BLaER1 (cell line): ENCODE data around the gene ACYP2.
"Not testable (repeated sequence)": the region's sequence is repeated elsewhere in the genome, so short reads cannot be mapped to it uniquely, and the experiment has no call there.

ENCODE experiments used
- H3K27ac ChIP-seq: shearing (Covaris generic); formaldehyde crosslinking; 2 replicates; pipeline ENCODE4 v1.8.1; 2022
- H3K27me3 ChIP-seq: shearing (Covaris generic); formaldehyde crosslinking; 2 replicates; pipeline ENCODE4 v1.8.1; 2022
- H3K36me3 ChIP-seq: shearing (Covaris generic); formaldehyde crosslinking; 2 replicates; pipeline ENCODE4 v1.8.1; 2022
- H3K4me1 ChIP-seq: shearing (Covaris generic); formaldehyde crosslinking; 2 replicates; pipeline ENCODE4 v1.8.1; 2022
- H3K4me2 ChIP-seq: shearing (Covaris generic); formaldehyde crosslinking; 2 replicates; pipeline ENCODE4 v1.8.1; 2022
- H3K4me3 ChIP-seq: shearing (Covaris generic); formaldehyde crosslinking; 2 replicates; pipeline ENCODE4 v1.8.1; 2022
- H3K9ac ChIP-seq: shearing (Covaris generic); formaldehyde crosslinking; 2 replicates; pipeline ENCODE4 v1.8.1; 2022
- H3K9me3 ChIP-seq: shearing (Covaris generic); formaldehyde crosslinking; 2 replicates; pipeline ENCODE4 v1.8.1; 2022
- H4K20me1 ChIP-seq: shearing (Covaris generic); formaldehyde crosslinking; 2 replicates; pipeline ENCODE4 v1.8.1; 2022
- Cebpa-rat ChIP-seq: shearing (Covaris generic); IDR thresholded peaks from 2 replicates; pipeline ENCODE4 v1.8.1; 2022

Gene ACYP2

DNA sequence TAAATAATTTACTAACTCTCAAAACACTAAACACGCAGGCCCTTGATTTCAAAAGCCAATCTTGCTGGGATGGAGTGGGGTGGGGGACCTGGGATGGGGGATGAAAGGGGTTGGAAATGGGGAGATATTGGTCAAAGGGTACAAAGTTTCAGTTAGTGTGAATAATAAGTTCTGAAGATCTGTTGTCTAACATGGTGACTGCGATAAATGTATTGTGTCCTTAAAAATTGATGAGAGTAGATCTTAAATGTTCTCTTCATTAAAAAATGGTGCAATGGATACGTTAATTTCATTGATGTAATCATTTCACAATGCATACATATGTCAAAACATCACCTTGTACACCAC, 505 bp upstream of the ACYP2 start:
- Histone ChIP-seq H3K4me2 (peak overlapping the region; percentile 79), H3K27ac (peak overlapping the region; percentile 97), H3K9me3 (peaks cover 28% of the 10 kb centered on the region), H3K27me3 (no peaks in the 10 kb centered on the region), H3K4me3 (peak overlapping the region; percentile 74), H4K20me1 (no peaks in the 10 kb centered on the region), H3K36me3 (no peaks in the 10 kb centered on the region), H3K9ac (peak overlapping the region; percentile 94), H3K4me1 (peaks cover 8% of the 10 kb centered on the region)
- no peak for TF ChIP-seq Cebpa-rat

DNA sequence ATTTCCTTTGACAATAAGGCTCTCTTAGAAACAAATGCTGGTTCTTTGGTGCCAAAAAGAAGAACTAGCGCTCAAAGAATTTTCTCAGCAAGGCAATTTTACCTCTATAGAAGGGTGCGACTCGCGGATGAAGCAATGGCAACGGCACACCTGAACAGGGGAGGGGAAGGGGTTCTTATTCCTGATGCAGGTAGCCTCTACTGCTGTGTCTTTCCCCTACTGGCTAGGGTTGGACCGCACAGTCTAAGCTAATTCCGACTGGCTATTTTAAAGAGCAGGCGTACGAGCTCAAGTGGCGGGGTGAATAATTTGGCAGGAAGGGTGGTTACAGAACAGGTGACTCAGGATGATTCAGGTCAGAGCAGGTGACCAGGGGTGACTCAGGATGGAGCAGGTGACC, 1.2 kb downstream of the ACYP2 start:
- not testable (repeated sequence) for H3K27ac ChIP-seq, H3K4me2 ChIP-seq

DNA sequence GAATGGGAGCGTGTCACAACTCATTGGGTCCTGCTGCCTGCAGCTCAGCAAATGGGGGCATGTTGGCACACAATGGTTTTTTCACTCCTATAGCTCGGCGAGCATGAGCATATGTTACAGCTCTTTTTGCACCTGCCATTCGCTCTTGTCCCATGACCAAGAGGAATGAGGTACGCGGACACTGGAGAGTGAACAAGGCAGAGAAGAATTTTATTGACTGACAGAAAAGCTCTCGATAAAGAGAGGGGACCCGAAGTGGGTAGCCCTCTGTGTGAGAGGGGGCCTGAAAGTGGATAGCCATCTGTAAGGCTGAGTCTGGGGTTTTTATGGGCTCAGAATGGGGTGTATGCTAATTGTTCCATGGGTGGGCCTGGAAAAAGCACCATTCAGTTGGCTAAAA, 5.5 kb downstream of the ACYP2 start:
- Histone ChIP-seq H3K4me1 (no peaks in the 10 kb centered on the region), H3K27ac (no peak overlapping the region), H4K20me1 (no peaks in the 10 kb centered on the region), H3K9ac (no peak overlapping the region), H3K4me3 (no peak overlapping the region), H3K27me3 (no peaks in the 10 kb centered on the region), H3K4me2 (no peak overlapping the region), H3K9me3 (peaks cover 50% of the 10 kb centered on the region), H3K36me3 (peaks cover 10% of the 10 kb centered on the region)
- TF ChIP-seq Cebpa-rat = no peak

More for the DNA sequence above, 1.2 kb downstream of the ACYP2 start:
- not testable (repeated sequence) for H4K20me1 ChIP-seq, H3K4me1 ChIP-seq, H3K4me3 ChIP-seq, H3K27me3 ChIP-seq, H3K36me3 ChIP-seq, H3K9ac ChIP-seq
- H3K9me3 ChIP-seq = peaks cover 44% of the 10 kb centered on the region

DNA sequence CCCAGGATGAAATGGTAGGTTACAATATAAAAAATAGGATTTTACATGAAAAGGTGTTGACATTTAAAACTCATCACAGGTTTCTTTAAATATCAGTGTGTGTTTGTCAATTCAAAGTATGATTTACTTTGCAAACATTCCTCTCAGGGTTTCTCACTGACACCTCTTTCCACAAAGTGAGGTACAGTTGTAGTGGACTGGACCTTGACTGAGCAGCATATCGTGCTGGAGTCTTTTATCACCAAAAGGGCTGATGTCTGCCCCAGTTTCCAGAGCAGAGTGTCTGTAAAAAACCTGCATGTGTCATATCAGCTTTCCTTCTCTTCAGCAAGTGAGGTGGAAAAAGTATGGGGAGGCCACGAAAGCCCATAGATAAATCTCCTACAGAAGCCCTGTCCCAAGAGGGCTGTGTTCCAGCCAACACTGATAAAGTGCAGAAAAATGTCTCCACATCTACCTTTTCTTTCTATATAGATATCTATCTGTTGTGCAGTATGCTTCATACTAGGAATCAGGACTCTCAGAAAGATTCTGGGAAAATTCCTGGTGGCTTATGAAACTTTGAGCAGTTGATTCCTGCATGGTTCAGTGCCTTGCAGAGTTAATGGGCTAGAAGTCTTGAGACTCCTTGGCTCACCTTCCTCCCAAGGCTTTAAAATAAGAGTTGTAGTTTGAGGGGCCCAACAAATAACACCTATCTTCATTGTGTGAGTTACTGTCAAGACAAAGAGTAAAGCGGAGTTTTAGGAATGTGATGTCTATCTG, 6.9 kb downstream of the ACYP2 start:
- no peaks in the 10 kb centered on the region for H3K4me1 ChIP-seq
- H3K36me3 ChIP-seq = peaks cover 10% of the 10 kb centered on the region
- H3K27ac ChIP-seq = no peak overlapping the region
- TF ChIP-seq Cebpa-rat = no peak
- H3K4me2 ChIP-seq = no peak overlapping the region
- no peaks in the 10 kb centered on the region for H4K20me1 ChIP-seq
- H3K27me3 ChIP-seq = no peaks in the 10 kb centered on the region
- H3K9me3 ChIP-seq = peaks cover 39% of the 10 kb centered on the region
- H3K9ac ChIP-seq = no peak overlapping the region
- H3K4me3 ChIP-seq = no peak overlapping the region

DNA sequence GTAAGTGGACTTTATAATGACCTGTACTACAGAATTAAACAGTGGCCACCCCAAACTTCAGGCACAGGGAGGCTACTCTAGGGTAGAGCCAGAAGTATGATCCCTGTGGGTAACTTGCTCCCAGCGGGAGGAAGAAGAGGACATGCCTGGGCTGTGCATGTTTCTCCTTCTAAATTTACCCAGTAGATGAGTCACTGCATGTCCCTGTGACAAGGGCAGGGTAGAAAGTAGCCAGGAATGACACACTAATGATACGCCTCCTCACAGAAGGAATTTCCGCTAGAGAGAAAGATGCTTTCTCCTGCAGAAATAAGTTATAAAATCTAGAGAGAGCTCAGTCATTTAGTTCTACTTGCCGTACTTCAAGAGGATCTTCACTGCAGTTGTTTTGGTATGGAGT, 7.5 kb downstream of the ACYP2 start:
- H3K4me3 ChIP-seq = no peak overlapping the region
- TF ChIP-seq Cebpa-rat = no peak
- no peak overlapping the region for H3K27ac ChIP-seq
- peaks cover 34% of the 10 kb centered on the region for H3K9me3 ChIP-seq
- H3K9ac ChIP-seq = no peak overlapping the region
- H3K36me3 ChIP-seq = peaks cover 10% of the 10 kb centered on the region
- H4K20me1 ChIP-seq = no peaks in the 10 kb centered on the region
- no peak overlapping the region for H3K4me2 ChIP-seq
- no peaks in the 10 kb centered on the region for H3K27me3 ChIP-seq
- H3K4me1 ChIP-seq = no peaks in the 10 kb centered on the region

DNA sequence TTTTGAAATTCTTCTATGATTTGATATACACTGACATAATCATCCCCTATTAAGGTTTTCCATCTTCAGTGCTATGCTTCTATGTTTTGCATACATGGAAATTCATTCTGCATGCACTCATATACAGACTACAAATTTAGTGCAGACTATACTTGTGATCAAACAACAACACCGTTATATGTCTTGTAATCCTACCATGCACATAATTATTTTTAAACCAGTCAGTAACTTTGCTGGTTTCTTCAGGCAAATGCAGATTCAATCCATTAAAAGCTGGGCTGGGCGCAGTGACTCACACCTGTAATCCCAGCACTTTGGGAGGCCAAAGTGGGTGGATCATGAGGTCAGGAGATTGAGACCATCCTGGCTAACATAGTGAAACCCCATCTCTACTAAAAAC, 11.8 kb downstream of the ACYP2 start:
- not testable (repeated sequence) for H3K36me3 ChIP-seq, H3K4me2 ChIP-seq, H3K4me1 ChIP-seq, H3K27me3 ChIP-seq, H3K4me3 ChIP-seq, H3K9me3 ChIP-seq, H3K9ac ChIP-seq, H3K27ac ChIP-seq, H4K20me1 ChIP-seq

DNA sequence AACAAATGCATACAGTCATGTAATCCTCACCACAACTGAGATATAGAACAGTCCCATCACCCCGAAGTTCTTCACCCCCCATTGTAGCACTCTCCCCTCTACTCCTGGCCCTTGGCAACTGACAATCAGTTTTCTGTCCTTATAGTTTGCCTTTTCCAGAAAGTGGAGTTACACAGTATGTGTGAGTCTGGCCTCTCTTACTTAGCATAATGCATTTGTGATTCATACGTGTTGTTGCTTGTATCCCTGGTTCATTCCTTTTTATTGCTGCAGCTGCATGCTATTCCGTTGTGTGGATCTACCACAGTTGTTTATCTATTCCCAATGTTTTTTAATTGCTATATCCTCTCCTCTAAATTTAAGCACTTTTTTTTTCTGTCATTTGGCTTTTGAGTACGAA, 17.6 kb downstream of the ACYP2 start:
- Histone ChIP-seq H3K4me2 (no peak overlapping the region), H3K4me1 (no peaks in the 10 kb centered on the region), H4K20me1 (no peaks in the 10 kb centered on the region), H3K9ac (no peak overlapping the region), H3K4me3 (no peak overlapping the region), H3K27ac (no peak overlapping the region), H3K27me3 (no peaks in the 10 kb centered on the region), H3K9me3 (no peaks in the 10 kb centered on the region), H3K36me3 (no peaks in the 10 kb centered on the region)
- TF ChIP-seq Cebpa-rat = no peak

DNA sequence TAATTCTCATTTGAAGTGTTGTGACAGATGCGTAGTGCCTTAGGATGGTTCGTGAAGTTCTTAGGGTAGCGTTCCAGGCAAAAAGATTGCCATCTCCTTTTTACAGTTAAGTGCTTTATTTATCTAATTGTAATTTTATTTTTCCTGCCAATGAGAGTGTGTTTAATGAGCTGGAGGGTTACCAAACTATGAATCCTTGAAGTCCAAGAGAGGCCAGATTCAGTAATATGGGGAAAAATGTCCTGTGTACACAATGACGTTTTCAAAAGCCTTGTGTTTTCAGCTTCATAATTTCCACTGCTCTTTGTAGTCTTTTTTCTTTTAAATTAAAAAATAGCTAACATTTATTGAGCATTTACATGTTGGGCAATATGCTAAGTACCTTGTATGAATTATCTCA, 23.8 kb downstream of the ACYP2 start:
- no peak overlapping the region for H3K9ac ChIP-seq
- H3K4me1 ChIP-seq = no peaks in the 10 kb centered on the region
- H3K27me3 ChIP-seq = no peaks in the 10 kb centered on the region
- no peaks in the 10 kb centered on the region for H4K20me1 ChIP-seq
- no peaks in the 10 kb centered on the region for H3K9me3 ChIP-seq
- H3K27ac ChIP-seq = no peak overlapping the region
- no peaks in the 10 kb centered on the region for H3K36me3 ChIP-seq
- no peak for TF ChIP-seq Cebpa-rat
- H3K4me3 ChIP-seq = no peak overlapping the region
- H3K4me2 ChIP-seq = no peak overlapping the region

DNA sequence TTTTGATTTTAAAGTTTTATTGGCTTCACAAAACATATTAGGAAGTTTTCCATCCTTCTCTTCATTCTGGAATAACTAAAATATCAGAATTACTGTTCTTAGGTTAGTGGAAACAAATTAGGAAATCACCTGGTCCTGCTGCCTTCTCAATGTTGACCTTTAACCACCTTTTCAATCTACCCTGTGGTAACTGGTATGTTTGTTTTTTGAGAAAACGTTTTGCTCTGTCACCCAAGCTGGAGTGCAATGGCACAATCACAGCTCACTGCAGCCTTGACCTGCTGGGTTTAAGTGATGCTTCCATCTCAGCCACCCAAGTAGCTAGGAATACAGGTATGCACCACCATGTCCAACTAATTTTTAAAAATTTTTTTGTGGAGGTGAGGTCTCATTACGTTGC, 28.4 kb downstream of the ACYP2 start:
- Histone ChIP-seq H3K36me3 (no peaks in the 10 kb centered on the region), H3K27me3 (no peaks in the 10 kb centered on the region), H3K9ac (no peak overlapping the region), H3K4me2 (no peak overlapping the region), H3K9me3 (no peaks in the 10 kb centered on the region), H3K4me3 (no peak overlapping the region), H3K27ac (no peak overlapping the region), H3K4me1 (no peaks in the 10 kb centered on the region), H4K20me1 (no peaks in the 10 kb centered on the region)
- TF ChIP-seq Cebpa-rat = no peak

DNA sequence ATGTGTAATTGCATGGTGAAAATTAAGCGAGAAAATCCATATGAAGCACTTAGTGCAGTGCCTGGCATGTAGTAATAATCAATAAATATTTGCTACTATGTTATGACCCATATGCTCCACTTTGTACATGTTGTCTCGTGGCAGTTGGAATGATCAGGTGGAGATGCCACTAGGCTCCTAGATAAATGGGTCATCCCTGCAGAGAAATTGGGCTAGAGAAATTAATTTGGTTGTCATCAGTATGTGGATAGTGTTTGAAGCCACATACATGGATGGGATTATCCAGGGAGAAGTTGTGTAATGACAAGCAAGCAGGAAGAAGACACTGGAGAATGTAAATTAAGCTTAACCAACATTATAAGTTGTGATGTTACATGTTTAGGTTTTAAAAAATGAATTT, 33.0 kb downstream of the ACYP2 start:
- Histone ChIP-seq H3K27me3 (no peaks in the 10 kb centered on the region), H3K9ac (no peak overlapping the region), H3K4me1 (no peaks in the 10 kb centered on the region), H3K4me2 (no peak overlapping the region), H3K36me3 (no peaks in the 10 kb centered on the region), H3K27ac (no peak overlapping the region), H4K20me1 (no peaks in the 10 kb centered on the region), H3K9me3 (peaks cover 8% of the 10 kb centered on the region), H3K4me3 (no peak overlapping the region)
- TF ChIP-seq Cebpa-rat = no peak
